ENCODE results near the gene TTLL8.

DNA sequence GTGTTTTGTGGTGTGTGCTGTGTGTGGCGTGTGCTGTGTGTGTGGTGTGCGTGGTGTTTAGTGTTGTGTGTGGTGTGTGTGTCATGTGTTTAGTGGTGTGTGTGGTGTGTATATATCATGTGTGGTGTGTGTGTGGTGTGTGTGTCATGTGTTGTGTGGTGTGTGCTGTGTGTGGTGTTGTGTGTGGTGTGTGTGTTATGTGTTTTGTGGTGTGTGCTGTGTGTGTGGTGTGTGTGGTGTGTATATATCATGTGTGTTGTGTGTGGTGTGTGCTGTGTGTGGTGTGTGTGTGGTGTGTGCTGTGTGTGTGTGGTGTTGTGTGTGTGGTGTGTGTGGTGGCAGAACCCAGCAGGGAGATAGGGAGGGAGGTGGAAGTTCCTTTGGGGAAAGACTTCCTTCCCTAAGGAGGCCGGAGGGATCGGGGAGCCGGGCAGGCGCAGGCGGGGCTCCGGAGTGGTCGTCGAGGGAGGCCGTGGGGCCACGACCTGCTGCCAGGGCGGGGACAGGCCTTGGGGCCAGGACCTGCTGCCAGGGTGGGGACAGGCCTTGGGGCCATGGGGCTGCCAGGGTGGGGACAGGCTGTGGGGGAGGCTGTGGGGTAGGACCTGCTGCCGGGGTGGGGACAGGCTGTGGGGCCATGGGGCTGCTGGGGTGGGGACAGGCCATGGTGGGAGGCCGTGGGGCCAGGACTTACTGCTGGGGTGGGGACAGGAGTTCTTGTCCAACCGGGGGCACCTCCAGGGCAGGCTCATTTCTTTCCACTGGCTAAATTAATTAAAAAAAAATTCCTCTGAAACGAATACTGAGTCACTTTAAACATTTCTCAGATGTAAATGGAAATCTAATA is 82.3 kb downstream of the TTLL8 start:
- TF ChIP-seq, protein P1, sequence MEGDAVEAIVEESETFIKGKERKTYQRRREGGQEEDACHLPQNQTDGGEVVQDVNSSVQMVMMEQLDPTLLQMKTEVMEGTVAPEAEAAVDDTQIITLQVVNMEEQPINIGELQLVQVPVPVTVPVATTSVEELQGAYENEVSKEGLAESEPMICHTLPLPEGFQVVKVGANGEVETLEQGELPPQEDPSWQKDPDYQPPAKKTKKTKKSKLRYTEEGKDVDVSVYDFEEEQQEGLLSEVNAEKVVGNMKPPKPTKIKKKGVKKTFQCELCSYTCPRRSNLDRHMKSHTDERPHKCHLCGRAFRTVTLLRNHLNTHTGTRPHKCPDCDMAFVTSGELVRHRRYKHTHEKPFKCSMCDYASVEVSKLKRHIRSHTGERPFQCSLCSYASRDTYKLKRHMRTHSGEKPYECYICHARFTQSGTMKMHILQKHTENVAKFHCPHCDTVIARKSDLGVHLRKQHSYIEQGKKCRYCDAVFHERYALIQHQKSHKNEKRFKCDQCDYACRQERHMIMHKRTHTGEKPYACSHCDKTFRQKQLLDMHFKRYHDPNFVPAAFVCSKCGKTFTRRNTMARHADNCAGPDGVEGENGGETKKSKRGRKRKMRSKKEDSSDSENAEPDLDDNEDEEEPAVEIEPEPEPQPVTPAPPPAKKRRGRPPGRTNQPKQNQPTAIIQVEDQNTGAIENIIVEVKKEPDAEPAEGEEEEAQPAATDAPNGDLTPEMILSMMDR (IDR thresholded peaks at IDR 0.05) = no peak
- TF ChIP-seq POLR2AphosphoS5 (IDR thresholded peaks at IDR 0.05) = no peak
